Measurements from ENCODE around the gene RARRES2. TPM values are rescaled to one million over a fixed set of nuclear protein-coding genes. Genes with fewer than 3 reads are reported as not detected.
"Not testable (repeated sequence)": the region's sequence is repeated elsewhere in the genome, so short reads cannot be mapped to it uniquely, and the experiment has no call there.

The RARRES2 gene
- total RNA-seq, 2 experiments from 2014 or later: not detected

DNA sequence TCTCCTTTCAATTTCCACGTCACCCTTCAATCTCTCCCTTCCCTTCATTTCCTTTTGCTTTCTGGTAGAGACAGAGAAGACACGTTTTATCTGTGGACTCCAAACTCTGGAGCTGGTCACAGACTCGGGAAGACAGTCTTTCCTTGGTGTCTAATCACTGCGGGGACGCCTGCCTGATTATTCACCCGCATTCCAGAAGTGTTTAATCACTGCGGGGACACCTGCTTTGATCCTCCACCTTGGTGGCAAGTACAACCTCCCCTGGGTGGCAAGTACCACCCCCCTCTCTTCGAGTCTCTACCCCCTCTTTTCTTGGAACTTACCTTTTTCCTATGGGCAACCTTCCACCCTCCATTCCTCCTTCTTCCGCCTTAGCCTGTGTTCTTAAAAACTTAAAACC lies 33.5 kb downstream of the RARRES2 start:
- H3K4me1 ChIP-seq (ENCODE audit: insufficient read depth, low read length, poor library complexity, severe bottlenecking): no peaks in the 10 kb centered on the region
- no peak overlapping the region for H3K4me3 ChIP-seq (ENCODE audit: low read depth, low read length, poor library complexity, severe bottlenecking)
- intact Hi-C loops (cut with micrococcal nuclease; ENCODE audit: unreplicated experiment): no loop called here
- H3K4me2 ChIP-seq (ENCODE audit: low read length): no peak overlapping the region
- no peaks in the 10 kb centered on the region for H3K79me2 ChIP-seq (ENCODE audit: insufficient read depth, low read depth, low read length)
- ChIA-PET CTCF (ENCODE audit: unreplicated experiment) (no interaction called here), POLR2A (no interaction called here)
- H2AFZ ChIP-seq (ENCODE audit: low read length): no peak overlapping the region
- no peaks in the 10 kb centered on the region for H3K36me3 ChIP-seq (ENCODE audit: insufficient read depth, low read length)
- H3K9me2 ChIP-seq (ENCODE audit: insufficient read depth, low read length): no peaks in the 10 kb centered on the region
- no peak overlapping the region for H3K27ac ChIP-seq (ENCODE audit: low read depth, low read length, poor library complexity, severe bottlenecking)
- no peaks in the 10 kb centered on the region for H3K9me3 ChIP-seq (ENCODE audit: low read length)
- no peaks in the 10 kb centered on the region for H4K20me1 ChIP-seq (ENCODE audit: insufficient read depth, low read length)
- no TSS peak for BruUV-seq (replicated peaks)
- no peak for DNase-seq (ENCODE audit: low spot score)
- TF ChIP-seq, protein P1, sequence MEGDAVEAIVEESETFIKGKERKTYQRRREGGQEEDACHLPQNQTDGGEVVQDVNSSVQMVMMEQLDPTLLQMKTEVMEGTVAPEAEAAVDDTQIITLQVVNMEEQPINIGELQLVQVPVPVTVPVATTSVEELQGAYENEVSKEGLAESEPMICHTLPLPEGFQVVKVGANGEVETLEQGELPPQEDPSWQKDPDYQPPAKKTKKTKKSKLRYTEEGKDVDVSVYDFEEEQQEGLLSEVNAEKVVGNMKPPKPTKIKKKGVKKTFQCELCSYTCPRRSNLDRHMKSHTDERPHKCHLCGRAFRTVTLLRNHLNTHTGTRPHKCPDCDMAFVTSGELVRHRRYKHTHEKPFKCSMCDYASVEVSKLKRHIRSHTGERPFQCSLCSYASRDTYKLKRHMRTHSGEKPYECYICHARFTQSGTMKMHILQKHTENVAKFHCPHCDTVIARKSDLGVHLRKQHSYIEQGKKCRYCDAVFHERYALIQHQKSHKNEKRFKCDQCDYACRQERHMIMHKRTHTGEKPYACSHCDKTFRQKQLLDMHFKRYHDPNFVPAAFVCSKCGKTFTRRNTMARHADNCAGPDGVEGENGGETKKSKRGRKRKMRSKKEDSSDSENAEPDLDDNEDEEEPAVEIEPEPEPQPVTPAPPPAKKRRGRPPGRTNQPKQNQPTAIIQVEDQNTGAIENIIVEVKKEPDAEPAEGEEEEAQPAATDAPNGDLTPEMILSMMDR (conservative IDR thresholded peaks at IDR 0.05; ENCODE audit: low read length): no peak
- TF ChIP-seq EZH2phosphoT487 (IDR thresholded peaks at IDR 0.05; ENCODE audit: borderline replicate concordance, low read depth, low read length): no peak

DNA sequence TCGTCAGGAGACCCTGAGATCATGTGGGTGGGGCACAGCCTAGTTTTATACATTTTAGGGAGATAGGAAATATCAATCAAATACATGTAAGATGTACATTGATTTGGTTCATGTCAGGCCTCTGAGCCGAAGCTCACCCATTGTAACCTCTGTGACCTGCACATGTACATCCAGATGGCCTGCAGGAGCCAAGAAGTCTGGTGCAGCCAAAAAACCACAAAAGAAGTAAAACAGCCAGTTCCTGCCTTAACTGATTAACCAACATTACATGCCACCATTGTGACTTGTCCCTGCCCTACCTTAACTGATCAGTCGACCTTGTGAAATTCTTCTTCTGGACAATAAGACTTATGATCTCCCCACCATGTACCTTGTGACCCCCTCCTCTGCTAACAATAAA lies 34.3 kb downstream of the RARRES2 start:
- Histone ChIP-seq H3K79me2 (ENCODE audit: insufficient read depth, low read depth, low read length) (no peaks in the 10 kb centered on the region), H3K4me3 (ENCODE audit: low read depth, low read length, poor library complexity, severe bottlenecking) (no peak overlapping the region), H3K36me3 (ENCODE audit: insufficient read depth, low read length) (no peaks in the 10 kb centered on the region), H3K4me1 (ENCODE audit: insufficient read depth, low read length, poor library complexity, severe bottlenecking) (no peaks in the 10 kb centered on the region), H3K9me3 (ENCODE audit: low read length) (no peaks in the 10 kb centered on the region), H2AFZ (ENCODE audit: low read length) (no peak overlapping the region), H3K9me2 (ENCODE audit: insufficient read depth, low read length) (no peaks in the 10 kb centered on the region), H3K27ac (ENCODE audit: low read depth, low read length, poor library complexity, severe bottlenecking) (no peak overlapping the region), H3K4me2 (ENCODE audit: low read length) (no peak overlapping the region), H4K20me1 (ENCODE audit: insufficient read depth, low read length) (no peaks in the 10 kb centered on the region)
- TF ChIP-seq EZH2phosphoT487 (IDR thresholded peaks at IDR 0.05; ENCODE audit: borderline replicate concordance, low read depth, low read length): no peak
- TF ChIP-seq, protein P1 (conservative IDR thresholded peaks at IDR 0.05; ENCODE audit: low read length): no peak
- CTCF ChIA-PET (ENCODE audit: unreplicated experiment): no interaction called here
- POLR2A ChIA-PET: no interaction called here
- intact Hi-C loops (cut with micrococcal nuclease; ENCODE audit: unreplicated experiment): no loop called here
- DNase-seq (ENCODE audit: low spot score): no peak
- BruUV-seq (replicated peaks): no TSS peak

DNA sequence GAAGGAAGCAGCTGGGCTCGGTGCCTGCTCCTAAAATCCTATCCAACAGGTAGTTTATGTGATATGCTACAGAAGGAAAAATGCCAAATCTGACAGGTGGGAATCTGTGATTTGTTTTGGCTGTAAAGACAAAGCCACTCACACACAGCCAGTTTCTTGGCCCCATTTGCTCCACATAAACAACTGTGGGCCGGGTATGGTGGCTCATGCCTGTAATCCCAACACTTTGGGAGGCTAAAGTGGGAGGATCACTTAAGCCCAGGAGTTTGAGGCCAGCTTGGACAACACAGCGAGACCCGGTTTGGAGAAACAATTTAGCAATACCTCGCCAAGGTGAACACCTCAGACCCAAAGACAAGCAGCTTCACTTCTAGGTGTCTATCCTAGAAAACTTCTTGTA lies 35.1 kb downstream of the RARRES2 start:
- H3K4me3 ChIP-seq (ENCODE audit: low read depth, low read length, poor library complexity, severe bottlenecking); H3K9me3 ChIP-seq (ENCODE audit: low read length); H3K36me3 ChIP-seq (ENCODE audit: insufficient read depth, low read length); H4K20me1 ChIP-seq (ENCODE audit: insufficient read depth, low read length); CTCF ChIA-PET (ENCODE audit: unreplicated experiment); H2AFZ ChIP-seq (ENCODE audit: low read length); intact Hi-C loops (cut with micrococcal nuclease; ENCODE audit: unreplicated experiment); POLR2A ChIA-PET; DNase-seq (ENCODE audit: low spot score); H3K4me1 ChIP-seq (ENCODE audit: insufficient read depth, low read length, poor library complexity, severe bottlenecking); H3K79me2 ChIP-seq (ENCODE audit: insufficient read depth, low read depth, low read length); H3K27ac ChIP-seq (ENCODE audit: low read depth, low read length, poor library complexity, severe bottlenecking); H3K4me2 ChIP-seq (ENCODE audit: low read length); H3K9me2 ChIP-seq (ENCODE audit: insufficient read depth, low read length); BruUV-seq (replicated peaks): not testable (repeated sequence)

DNA sequence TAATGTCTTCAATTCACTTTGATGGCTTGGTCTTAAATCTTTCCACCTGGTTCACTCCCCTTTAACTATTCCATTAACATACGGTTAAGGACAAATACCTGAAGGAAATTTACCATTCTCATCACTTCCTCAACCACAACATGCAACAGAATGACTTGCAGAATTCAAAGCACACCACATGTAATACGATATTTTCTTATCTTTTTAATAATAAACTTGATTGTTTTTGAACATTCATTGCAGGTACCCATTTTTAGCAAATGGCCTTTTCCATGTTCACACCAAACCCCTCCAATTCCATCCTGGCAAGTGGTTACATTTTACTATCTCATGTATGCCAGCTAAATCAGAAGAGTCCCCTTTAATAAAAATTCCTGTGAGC lies 35.5 kb downstream of the RARRES2 start:
- BruUV-seq (replicated peaks); H3K9me2 ChIP-seq (ENCODE audit: insufficient read depth, low read length); CTCF ChIA-PET (ENCODE audit: unreplicated experiment); H4K20me1 ChIP-seq (ENCODE audit: insufficient read depth, low read length); H3K4me3 ChIP-seq (ENCODE audit: low read depth, low read length, poor library complexity, severe bottlenecking); H3K4me2 ChIP-seq (ENCODE audit: low read length); H3K4me1 ChIP-seq (ENCODE audit: insufficient read depth, low read length, poor library complexity, severe bottlenecking); H3K27ac ChIP-seq (ENCODE audit: low read depth, low read length, poor library complexity, severe bottlenecking); H3K9me3 ChIP-seq (ENCODE audit: low read length); H3K36me3 ChIP-seq (ENCODE audit: insufficient read depth, low read length); H3K79me2 ChIP-seq (ENCODE audit: insufficient read depth, low read depth, low read length); DNase-seq (ENCODE audit: low spot score); intact Hi-C loops (cut with micrococcal nuclease; ENCODE audit: unreplicated experiment); POLR2A ChIA-PET; H2AFZ ChIP-seq (ENCODE audit: low read length): not testable (repeated sequence)

DNA sequence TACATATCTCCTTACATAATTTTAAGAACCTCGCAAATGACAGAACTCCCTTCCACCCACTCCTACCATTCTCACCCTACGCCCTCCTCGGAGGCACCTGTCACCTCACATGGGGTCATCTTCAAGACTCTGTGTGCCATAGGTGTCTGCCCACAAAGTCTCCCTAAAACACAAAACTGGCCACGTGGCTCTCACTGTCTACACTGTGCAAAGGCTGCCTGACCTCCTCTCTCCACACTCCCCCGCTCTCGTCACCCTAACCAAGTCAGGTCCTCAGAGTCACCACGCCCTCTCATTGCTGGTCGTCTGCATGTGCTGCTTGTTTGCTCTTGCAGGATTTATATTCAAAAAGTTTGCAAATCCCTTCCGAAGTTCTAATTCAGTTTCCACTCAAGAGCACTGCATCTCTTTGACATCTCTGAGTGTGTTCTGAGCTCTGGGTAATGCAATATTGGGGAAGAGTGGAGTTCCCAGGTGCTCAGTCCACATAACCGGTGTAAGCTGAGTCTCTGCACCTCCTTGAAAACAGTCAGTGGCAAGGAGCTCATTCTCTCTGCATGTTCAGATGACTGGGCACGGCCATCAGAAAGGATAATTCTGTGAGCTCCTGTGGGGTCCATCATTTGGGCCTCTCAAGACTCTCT lies 36.0 kb downstream of the RARRES2 start:
- POLR2A ChIA-PET; H3K4me3 ChIP-seq (ENCODE audit: low read depth, low read length, poor library complexity, severe bottlenecking); H3K9me3 ChIP-seq (ENCODE audit: low read length); intact Hi-C loops (cut with micrococcal nuclease; ENCODE audit: unreplicated experiment); H3K9me2 ChIP-seq (ENCODE audit: insufficient read depth, low read length); H3K4me2 ChIP-seq (ENCODE audit: low read length); CTCF ChIA-PET (ENCODE audit: unreplicated experiment); H4K20me1 ChIP-seq (ENCODE audit: insufficient read depth, low read length); H3K4me1 ChIP-seq (ENCODE audit: insufficient read depth, low read length, poor library complexity, severe bottlenecking); H3K27ac ChIP-seq (ENCODE audit: low read depth, low read length, poor library complexity, severe bottlenecking); BruUV-seq (replicated peaks); H3K36me3 ChIP-seq (ENCODE audit: insufficient read depth, low read length); H3K79me2 ChIP-seq (ENCODE audit: insufficient read depth, low read depth, low read length); DNase-seq (ENCODE audit: low spot score); H2AFZ ChIP-seq (ENCODE audit: low read length): not testable (repeated sequence)

All from OCI-LY7 (cell line).